Small intestine (tissue), 7 donors: ENCODE data around the gene PRKN. TPM values are rescaled to one million over a fixed set of nuclear protein-coding genes. Genes with fewer than 3 reads are reported as not detected.

Experiments used
- DNase-seq, 2 donors: peaks; one replicate each; pipeline versions ENCODE4 v3.0.0 to v3.0.0-alpha.2; 2013
- FAIRE-seq: peaks from 2 replicates; lab custom pipeline; 2012; peaks lifted over from hg19 to GRCh38; lab: Jason Lieb, UNC
- H3K27ac ChIP-seq, 3 donors: one replicate each; pipeline ENCODE4 v1.5.1; 2013; ENCODE audit warnings: low read length in 2 of 3, mild to moderate bottlenecking in 2 of 3, control low read depth in 1 of 3, inconsistent platforms in 1 of 3, low read depth in 1 of 3, moderate library complexity in 1 of 3
- H3K27me3 ChIP-seq, 3 donors: one replicate each; pipeline ENCODE4 v1.6.1; 2013; ENCODE audit warnings: low read length in 3 of 3, inconsistent platforms in 1 of 3; ENCODE audit not compliant: control insufficient read depth in 3 of 3, insufficient read depth in 3 of 3
- H3K36me3 ChIP-seq, 3 donors: one replicate each; pipeline ENCODE4 v1.6.1; 2013; ENCODE audit warnings: low read length in 3 of 3, inconsistent platforms in 1 of 3, low read depth in 1 of 3, mild to moderate bottlenecking in 1 of 3, moderate library complexity in 1 of 3; ENCODE audit not compliant: control insufficient read depth in 3 of 3, insufficient read depth in 2 of 3
- H3K4me1 ChIP-seq, 3 donors: one replicate each; pipeline ENCODE4 v1.6.1; 2013; ENCODE audit warnings: low read length in 2 of 3, inconsistent platforms in 1 of 3, low read depth in 1 of 3, mild to moderate bottlenecking in 1 of 3, moderate library complexity in 1 of 3; ENCODE audit not compliant: control insufficient read depth in 3 of 3, insufficient read depth in 2 of 3
- H3K4me3 ChIP-seq, 3 donors: one replicate each; pipeline ENCODE4 v1.5.1; 2013; ENCODE audit warnings: low read length in 3 of 3, control low read depth in 1 of 3, inconsistent platforms in 1 of 3, low read depth in 1 of 3, mild to moderate bottlenecking in 1 of 3, moderate library complexity in 1 of 3
- H3K9me3 ChIP-seq, 2 donors: one replicate each; pipeline ENCODE4 v1.6.1; 2013; ENCODE audit warnings: low read depth in 1 of 2, low read length in 1 of 2; ENCODE audit not compliant: control insufficient read depth in 2 of 2, insufficient read depth in 1 of 2
- WGBS, 3 donors: extraction: QIAGEN DNeasy Blood & Tissue Kit; methylation state at CpG; one replicate each; pipeline ENCODE4 v1.1.7; 2013; 5-methylcytosine and 5-hydroxymethylcytosine counted together
- polyA plus RNA-seq, 4 donors: library from polyadenylated mRNA; stranded (reverse) in 3 of 4; unstranded in 1 of 4; fragments of 200-250 nt in 3 of 4; fragments of 120-200 nt in 1 of 4; gene quantifications; one replicate each; pipeline versions ENCODE4 v1.2.1 to v1.2.3, GENCODE V29; 2013
- donor health status: healthy with polysubstance abuse.
- donor health status: control.
- donor health status: control.
- donor health status: Bipolar disorder and iron deficiency.
- donor health status: healthy.

The PRKN gene
- polyA plus RNA-seq, 4 donors, result 0.27 to 2.3 (median 1.0) TPM

- FAIRE-seq (no peak), DNase-seq (no peak)
- Histone ChIP-seq H3K4me3 (no peak overlapping the region), H3K4me1 (no peaks in the 10 kb centered on the region), H3K36me3 (no peaks in the 10 kb centered on the region), H3K27ac (no peak overlapping the region), H3K9me3 (peaks cover 0 to 13% of the 10 kb centered on the region in 2 donors), H3K27me3 (no peaks in the 10 kb centered on the region)
- WGBS, 3 donors, result 93 to 95% (median 94%) methylated on average over 8 of the region's 8 CpGs
Observed at GRCh38 chr6:161663682-161664081, 1063.9 kb downstream of the PRKN start.

GRCh38 chr6:161660666-161661571 lies 1066.6 kb downstream of the PRKN start:
- no peak overlapping the region for H3K4me3 ChIP-seq
- H3K9me3 ChIP-seq, result peaks cover 0 to 13% of the 10 kb centered on the region in 2 donors
- WGBS, 3 donors, result 84 to 87% (median 86%) methylated on average over 10 of the region's 10 CpGs
- H3K36me3 ChIP-seq, result no peaks in the 10 kb centered on the region
- no peaks in the 10 kb centered on the region for H3K27me3 ChIP-seq
- FAIRE-seq (no peak), DNase-seq (no peak)
- no peak overlapping the region for H3K27ac ChIP-seq
- no peaks in the 10 kb centered on the region for H3K4me1 ChIP-seq

- Histone ChIP-seq H3K9me3 (peaks cover 0 to 5% of the 10 kb centered on the region in 2 donors), H3K27ac (no peak overlapping the region), H3K4me1 (no peaks in the 10 kb centered on the region), H3K4me3 (no peak overlapping the region), H3K27me3 (no peaks in the 10 kb centered on the region), H3K36me3 (no peaks in the 10 kb centered on the region)
- FAIRE-seq, result no peak
- no peak for DNase-seq
- WGBS, 3 donors, result 42 to 63% (median 55%) methylated on average over 4 of the region's 4 CpGs
Observed at GRCh38 chr6:161658211-161658610, 1069.4 kb downstream of the PRKN start.

- Histone ChIP-seq H3K4me3 (no peak overlapping the region), H3K36me3 (no peaks in the 10 kb centered on the region), H3K4me1 (no peaks in the 10 kb centered on the region), H3K9me3 (peaks cover 0 to 4% of the 10 kb centered on the region in 2 donors), H3K27ac (no peak overlapping the region), H3K27me3 (no peaks in the 10 kb centered on the region)
- FAIRE-seq (no peak), DNase-seq (no peak)
- 75 to 84% (median 80%) methylated on average over 6 of the region's 6 CpGs for WGBS, 3 donors
Observed at GRCh38 chr6:161654209-161654608, 1073.4 kb downstream of the PRKN start.

GRCh38 chr6:161651949-161652348 lies 1075.6 kb downstream of the PRKN start:
- DNase-seq (no peak), FAIRE-seq (no peak)
- no peaks in the 10 kb centered on the region for H3K4me1 ChIP-seq
- no peaks in the 10 kb centered on the region for H3K36me3 ChIP-seq
- no peak overlapping the region for H3K4me3 ChIP-seq
- H3K27me3 ChIP-seq, result no peaks in the 10 kb centered on the region
- WGBS, 3 donors, result 93 to 94% (median 94%) methylated on average over 1 of the region's 1 CpG
- no peak overlapping the region for H3K27ac ChIP-seq
- H3K9me3 ChIP-seq, result peaks cover 0 to 4% of the 10 kb centered on the region in 2 donors

- H3K27ac ChIP-seq, result no peak overlapping the region
- H3K4me3 ChIP-seq, result no peak overlapping the region
- peaks cover 0 to 4% of the 10 kb centered on the region in 2 donors for H3K9me3 ChIP-seq
- no peaks in the 10 kb centered on the region for H3K36me3 ChIP-seq
- no peaks in the 10 kb centered on the region for H3K4me1 ChIP-seq
- WGBS, 3 donors, result 57 to 66% (median 58%) methylated on average over 4 of the region's 4 CpGs
- H3K27me3 ChIP-seq, result no peaks in the 10 kb centered on the region
- DNase-seq, result no peak
- no peak for FAIRE-seq
Observed at GRCh38 chr6:161649841-161650240, 1077.7 kb downstream of the PRKN start.

GRCh38 chr6:161649068-161649467 lies 1078.5 kb downstream of the PRKN start:
- Histone ChIP-seq H3K4me3 (no peak overlapping the region), H3K9me3 (peaks cover 0 to 4% of the 10 kb centered on the region in 2 donors), H3K4me1 (no peaks in the 10 kb centered on the region), H3K27me3 (no peaks in the 10 kb centered on the region), H3K27ac (no peak overlapping the region), H3K36me3 (no peaks in the 10 kb centered on the region)
- no peak for FAIRE-seq
- 91 to 98% (median 92%) methylated on average over 2 of the region's 2 CpGs for WGBS, 3 donors
- DNase-seq, result no peak

- Histone ChIP-seq H3K4me1 (no peaks in the 10 kb centered on the region), H3K4me3 (no peak overlapping the region), H3K36me3 (no peaks in the 10 kb centered on the region), H3K27me3 (no peaks in the 10 kb centered on the region), H3K9me3 (peaks cover 0 to 4% of the 10 kb centered on the region in 2 donors), H3K27ac (no peak overlapping the region)
- no peak for FAIRE-seq
- 66 to 76% (median 74%) methylated on average over 4 of the region's 4 CpGs for WGBS, 3 donors
- no peak for DNase-seq
Observed at GRCh38 chr6:161647234-161647633, 1080.3 kb downstream of the PRKN start.
